HG02610 (cell line): Measurements from ENCODE around the gene USP43.
"Not testable (repeated sequence)": the region's sequence is repeated elsewhere in the genome, so short reads cannot be mapped to it uniquely, and the experiment has no call there.

Experiments used
- ATAC-seq: cut with Tn5 transposase; IDR thresholded peaks from one replicate; pipeline ENCODE4 v1.9.1; 2021; ENCODE audit warnings: mild to moderate bottlenecking, moderate library complexity; ENCODE audit not compliant: unreplicated experiment

USP43 gene, protein sequence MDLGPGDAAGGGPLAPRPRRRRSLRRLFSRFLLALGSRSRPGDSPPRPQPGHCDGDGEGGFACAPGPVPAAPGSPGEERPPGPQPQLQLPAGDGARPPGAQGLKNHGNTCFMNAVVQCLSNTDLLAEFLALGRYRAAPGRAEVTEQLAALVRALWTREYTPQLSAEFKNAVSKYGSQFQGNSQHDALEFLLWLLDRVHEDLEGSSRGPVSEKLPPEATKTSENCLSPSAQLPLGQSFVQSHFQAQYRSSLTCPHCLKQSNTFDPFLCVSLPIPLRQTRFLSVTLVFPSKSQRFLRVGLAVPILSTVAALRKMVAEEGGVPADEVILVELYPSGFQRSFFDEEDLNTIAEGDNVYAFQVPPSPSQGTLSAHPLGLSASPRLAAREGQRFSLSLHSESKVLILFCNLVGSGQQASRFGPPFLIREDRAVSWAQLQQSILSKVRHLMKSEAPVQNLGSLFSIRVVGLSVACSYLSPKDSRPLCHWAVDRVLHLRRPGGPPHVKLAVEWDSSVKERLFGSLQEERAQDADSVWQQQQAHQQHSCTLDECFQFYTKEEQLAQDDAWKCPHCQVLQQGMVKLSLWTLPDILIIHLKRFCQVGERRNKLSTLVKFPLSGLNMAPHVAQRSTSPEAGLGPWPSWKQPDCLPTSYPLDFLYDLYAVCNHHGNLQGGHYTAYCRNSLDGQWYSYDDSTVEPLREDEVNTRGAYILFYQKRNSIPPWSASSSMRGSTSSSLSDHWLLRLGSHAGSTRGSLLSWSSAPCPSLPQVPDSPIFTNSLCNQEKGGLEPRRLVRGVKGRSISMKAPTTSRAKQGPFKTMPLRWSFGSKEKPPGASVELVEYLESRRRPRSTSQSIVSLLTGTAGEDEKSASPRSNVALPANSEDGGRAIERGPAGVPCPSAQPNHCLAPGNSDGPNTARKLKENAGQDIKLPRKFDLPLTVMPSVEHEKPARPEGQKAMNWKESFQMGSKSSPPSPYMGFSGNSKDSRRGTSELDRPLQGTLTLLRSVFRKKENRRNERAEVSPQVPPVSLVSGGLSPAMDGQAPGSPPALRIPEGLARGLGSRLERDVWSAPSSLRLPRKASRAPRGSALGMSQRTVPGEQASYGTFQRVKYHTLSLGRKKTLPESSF

DNA sequence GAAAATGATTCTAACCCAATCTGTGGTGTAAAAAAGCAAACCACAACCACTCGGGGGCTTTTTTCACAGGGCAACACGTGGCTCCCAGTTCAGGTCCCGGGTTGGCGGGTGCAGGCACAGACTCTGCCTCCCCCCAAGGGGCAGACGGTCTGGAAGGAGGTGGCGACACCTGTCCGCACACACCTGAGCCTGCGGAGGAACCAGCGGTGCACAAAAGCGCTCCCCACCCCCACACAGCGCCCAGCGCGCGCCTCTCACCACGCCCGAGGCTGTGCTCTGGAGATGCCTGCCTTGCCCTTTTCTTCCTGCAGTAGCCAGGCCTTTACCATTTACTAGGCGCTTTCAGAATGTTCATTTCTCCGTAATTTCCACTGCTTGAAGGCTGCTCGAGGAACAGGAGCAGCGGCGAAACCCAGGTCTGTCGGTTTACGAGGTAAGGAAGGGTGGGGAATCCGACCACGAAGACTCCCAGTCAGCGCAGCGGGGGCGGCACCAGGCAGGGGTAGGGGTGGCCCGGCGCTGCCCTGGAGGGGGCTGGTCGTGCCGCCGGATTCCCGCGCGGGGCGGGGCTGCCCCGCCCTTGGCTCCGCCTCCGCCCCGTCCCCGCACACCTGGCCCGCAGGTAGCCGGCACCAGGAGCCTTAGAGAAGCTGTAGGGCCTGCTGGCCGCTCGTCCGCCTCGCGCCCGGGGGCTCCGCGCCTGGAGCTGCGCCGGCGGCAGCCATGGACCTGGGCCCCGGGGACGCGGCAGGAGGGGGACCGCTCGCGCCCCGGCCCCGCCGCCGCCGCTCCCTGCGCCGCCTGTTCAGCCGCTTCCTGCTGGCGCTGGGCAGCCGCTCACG, at the start of gene USP43:
TSS of gene USP43 (plus strand) at position 608 of the 842 bp plus-strand sequence. CDS start at position 724, 116 bp downstream.
- ATAC-seq, result no peak

DNA sequence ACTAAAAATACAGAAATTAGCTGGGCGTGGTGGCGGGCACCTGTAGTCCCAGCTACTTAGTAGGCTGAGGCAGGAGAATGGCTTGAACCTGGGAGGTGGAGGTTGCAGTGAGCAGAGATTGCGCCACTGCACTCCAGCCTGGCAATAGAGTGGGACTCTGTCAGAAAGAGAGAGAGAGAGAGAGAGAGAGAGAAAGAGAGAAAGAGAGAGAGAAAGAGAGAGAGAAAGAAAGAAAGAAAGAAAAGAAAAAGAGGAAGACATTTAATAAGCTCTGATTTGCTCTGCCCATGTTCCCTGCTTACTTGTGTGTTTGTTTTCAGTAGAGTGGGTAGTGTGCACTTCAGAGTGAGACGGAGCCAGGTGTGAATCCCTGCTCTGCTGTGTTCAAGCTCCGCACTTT, 47.7 kb upstream of the USP43 start:
- not testable (repeated sequence) for ATAC-seq

DNA sequence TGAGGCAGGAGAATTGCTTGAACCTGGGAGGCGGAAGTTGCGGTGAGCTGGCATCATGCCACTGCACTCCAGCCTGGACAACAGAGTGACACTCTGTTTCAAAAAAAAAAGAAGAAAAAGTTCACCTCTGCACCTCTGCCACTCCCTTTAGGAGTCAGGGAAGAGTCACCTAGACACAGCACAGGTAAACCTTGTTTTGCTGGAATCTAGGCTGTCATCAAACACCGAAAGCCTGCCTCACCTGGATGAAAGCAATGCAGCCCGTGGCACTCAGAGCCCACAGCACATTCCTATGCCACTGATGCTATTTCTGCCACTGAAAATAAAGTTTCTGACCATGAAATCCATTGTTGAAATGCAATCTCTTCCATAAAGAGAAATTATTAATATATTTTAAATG, 46.7 kb upstream of the USP43 start:
- no peak for ATAC-seq

DNA sequence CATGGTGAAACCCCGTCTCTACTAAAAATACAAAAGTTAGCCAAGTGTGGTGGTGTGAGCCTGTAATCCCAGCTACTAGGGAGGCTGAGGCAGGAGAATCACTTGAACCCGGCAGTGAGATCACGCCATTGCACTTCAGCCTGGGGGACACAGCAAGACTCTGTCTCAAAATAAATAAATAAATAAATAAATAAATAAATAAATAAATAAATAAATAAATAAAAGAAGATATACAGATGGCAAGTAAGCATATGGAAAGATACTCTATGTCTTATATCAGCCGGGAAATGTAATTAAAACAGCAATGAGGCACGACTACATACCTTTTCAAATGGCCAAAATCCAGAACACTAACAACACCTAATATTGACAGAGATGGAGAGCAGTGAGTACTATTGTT, 40.7 kb upstream of the USP43 start:
- ATAC-seq, result not testable (repeated sequence)

DNA sequence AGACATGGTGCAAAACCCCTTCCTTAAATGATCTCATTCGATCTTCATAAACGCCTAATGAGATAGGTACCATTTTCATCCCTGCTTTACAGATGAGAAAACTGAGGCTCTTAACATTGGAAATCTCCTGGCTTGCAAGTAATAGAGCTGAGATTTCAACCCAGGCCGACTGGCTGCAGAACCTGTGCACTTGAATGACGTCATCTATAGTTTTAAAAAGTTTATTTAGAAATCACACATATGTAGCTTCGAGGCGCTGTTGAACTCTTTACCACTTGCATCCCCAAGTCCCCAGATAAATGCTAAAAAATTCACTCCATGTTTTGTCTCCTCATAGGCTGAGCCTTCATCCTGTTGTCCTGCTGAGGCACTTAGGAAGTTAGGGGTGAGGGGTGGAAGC, 38.9 kb upstream of the USP43 start:
- ATAC-seq, result no peak

DNA sequence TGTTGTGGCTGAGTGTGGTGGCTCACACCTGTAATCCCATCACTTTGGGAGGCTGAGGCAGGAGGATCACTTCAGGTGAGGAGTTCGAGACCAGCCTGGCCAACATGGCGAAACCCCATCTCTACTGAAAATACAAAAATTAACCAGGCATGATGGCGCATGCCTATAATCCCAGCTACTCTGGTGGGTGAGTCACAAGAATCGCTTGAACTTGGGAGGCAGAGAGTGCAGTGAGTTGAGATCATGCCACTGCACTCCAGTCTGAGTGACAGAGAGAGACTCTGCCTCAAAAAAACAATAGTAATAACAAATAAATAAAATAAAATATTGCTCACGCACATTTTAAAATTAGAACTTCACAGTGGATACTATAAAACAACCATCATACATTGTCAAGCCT, 38.3 kb upstream of the USP43 start:
- ATAC-seq, result not testable (repeated sequence)

DNA sequence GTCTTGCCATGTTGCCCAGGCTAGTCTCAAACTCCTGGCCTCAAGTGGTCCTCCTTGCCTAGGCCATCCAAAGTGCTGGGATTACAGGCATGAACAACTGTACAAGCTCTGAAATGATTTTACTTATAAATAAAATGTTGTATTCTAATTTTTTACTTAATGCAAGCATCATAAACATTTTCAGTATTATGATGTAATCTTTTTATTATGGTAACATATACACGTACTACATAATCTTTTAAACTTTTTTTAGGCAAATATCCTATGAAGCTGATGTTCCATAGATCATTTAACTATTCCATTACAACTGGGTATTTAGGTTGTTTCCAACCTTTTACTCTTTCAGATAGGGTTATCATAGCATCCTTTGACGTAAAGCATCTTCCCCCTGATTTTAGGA, 33.8 kb upstream of the USP43 start:
- no peak for ATAC-seq

DNA sequence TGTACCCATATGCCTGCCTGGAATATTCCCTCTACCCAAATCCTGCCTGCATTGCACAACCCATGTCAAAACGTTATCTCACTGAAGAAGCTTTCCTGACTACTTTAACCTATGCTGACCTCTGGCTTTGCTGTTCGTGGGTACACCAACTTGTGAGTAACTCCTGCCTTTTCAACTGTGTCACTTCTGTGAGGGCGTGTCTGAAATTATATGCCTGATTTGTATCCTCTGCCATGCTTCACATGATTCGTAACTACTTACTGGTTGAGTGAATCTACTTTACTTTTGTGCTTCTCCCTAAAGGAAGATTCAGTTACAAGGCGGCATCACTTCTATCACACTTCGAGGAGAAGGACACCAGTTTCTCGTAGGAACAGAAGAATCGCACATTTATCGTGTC, 33.3 kb upstream of the USP43 start:
- no peak for ATAC-seq

DNA sequence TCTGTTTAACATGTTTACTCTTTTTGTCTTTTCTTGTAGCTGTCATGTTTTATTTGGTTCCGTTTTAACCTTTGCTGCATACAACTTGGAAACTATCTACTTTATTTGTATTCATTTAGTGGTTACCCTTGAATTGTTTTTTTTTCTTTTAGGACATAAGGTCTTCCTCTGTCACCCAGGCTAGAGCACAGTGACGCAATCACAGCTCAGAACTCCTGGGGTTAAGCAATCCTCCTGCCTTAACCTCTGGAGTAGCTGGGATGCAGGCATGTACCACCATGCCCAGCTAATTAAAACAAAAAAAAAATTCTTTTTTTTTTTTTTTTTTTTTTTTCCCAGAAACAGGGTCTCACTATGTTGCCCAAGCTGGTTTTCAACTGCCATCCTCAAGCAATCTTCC, 29.8 kb upstream of the USP43 start:
- no peak for ATAC-seq

DNA sequence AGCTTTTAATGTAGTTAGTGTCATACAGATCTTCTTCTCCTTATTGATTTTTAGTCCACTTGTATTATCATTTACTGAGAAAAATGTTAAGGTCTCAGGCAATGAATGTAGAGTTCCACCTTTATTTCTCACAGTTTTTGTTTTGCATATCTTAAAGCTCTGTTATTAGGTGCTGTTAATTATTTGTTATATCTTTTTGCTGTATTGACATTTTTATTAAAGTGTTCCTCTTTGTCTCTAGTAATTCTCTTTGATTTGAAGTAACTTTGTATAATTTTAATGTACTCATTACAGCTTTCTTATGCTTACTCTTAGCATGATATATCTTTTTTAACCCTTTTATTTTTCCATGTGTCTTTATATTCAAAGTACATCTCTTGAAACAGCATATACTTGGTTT, 22.4 kb upstream of the USP43 start:
- ATAC-seq, result no peak

DNA sequence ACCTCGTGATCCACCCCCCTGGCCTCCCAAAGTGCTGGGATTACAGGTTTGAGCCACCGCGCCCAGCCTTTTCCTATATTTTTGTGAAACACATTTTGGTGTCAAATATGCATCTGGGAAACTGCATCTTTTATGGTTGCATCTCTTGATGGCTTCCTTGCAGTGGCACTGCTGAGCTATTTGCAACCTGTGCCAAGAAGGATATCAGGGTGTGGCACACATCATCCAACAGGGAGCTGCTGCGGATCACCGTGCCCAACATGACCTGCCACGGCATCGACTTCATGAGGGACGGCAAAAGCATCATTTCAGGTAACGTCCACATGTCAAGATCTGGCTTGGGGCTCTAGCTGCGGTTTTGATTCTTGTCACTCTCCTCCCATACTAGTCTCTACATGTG, 16.8 kb upstream of the USP43 start:
- ATAC-seq, result no peak

DNA sequence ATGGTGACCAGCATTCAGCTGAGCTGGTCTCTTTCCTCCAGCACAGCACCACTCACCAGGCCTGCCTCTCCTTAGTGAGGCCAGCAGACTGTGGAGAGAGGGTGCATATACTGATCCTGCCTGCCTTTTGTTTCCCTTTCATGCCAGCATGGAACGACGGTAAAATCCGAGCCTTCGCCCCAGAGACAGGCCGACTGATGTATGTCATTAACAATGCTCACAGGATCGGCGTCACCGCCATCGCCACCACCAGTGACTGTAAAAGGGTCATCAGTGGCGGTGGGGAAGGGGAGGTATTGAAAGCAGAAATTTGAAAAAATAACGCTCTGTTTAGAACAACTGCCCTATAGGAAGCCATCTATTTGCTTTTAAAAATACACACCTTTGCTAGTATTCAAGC, 12.6 kb upstream of the USP43 start:
- no peak for ATAC-seq

DNA sequence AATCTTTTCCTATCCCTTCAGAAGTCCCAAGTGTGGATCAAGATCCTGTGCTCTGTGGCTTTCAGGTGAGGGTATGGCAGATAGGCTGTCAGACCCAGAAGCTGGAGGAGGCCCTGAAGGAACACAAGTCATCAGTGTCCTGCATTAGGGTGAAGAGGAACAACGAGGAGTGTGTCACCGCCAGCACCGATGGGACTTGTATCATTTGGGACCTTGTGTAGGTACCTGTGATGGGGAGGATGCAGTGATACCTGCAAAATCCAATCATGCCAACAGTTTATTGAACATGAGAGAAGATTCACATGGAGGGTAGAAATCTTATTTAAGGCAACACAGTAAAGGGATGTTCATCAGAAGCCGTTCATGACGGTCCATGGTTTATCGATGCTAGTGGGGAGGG, 10.0 kb upstream of the USP43 start:
- ATAC-seq, result no peak

DNA sequence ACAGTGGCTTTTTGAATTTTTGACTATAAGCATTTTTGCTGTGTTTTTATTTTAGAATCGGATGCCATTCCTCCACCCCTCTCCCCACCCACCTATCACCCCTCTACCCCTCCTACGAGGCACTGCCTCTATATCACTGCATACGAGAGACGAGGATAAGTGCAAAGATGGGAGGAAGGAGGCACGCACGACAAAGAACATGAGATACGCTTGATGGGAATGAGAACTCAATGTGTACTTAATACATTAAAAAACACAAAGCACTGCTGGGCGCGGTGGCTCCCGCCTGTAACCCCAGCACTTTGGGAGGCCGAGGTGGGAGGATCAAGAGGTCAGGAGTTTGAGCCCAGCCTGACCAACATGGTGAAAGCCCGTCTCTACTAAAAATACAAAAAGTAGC, 8.8 kb upstream of the USP43 start:
- no peak for ATAC-seq

DNA sequence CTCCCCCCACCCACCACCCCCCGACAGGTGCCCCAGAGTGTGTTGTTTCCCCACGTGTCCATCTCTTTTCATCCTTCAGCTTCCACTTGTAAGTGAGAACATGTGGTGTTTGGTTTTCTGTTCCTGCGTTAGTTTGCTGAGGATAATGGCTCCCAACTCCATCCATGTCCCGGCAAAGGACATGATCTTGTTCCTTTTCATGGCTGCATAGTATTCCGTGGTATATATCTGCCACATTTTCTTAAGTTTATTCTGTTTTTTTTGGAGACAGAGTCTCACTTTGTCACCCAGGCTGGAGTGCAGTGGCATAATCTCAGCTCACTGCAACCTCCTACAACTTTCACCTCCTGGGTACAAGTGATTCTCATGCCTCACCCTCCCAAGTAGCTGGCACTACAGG, 4.9 kb upstream of the USP43 start:
- not testable (repeated sequence) for ATAC-seq

DNA sequence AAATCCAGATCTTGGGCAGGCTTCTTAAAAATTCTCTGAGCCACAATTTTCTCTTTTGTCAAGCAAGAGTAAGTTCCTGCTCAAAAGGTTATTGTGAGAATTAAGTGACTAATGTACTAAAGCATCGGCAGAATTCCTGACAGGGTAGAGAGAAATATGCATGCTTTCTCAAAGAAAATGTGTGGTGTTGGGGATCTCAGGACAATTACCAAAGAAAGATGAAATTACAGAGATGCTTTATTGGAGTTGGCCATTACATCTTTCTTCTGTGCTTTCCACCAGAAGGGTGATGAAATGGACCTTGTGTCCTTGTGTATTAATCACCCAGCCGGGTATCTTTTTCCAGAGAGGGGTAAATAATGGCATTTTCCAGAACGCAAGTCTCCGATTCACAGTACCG, 1.7 kb upstream of the USP43 start:
- no peak for ATAC-seq

DNA sequence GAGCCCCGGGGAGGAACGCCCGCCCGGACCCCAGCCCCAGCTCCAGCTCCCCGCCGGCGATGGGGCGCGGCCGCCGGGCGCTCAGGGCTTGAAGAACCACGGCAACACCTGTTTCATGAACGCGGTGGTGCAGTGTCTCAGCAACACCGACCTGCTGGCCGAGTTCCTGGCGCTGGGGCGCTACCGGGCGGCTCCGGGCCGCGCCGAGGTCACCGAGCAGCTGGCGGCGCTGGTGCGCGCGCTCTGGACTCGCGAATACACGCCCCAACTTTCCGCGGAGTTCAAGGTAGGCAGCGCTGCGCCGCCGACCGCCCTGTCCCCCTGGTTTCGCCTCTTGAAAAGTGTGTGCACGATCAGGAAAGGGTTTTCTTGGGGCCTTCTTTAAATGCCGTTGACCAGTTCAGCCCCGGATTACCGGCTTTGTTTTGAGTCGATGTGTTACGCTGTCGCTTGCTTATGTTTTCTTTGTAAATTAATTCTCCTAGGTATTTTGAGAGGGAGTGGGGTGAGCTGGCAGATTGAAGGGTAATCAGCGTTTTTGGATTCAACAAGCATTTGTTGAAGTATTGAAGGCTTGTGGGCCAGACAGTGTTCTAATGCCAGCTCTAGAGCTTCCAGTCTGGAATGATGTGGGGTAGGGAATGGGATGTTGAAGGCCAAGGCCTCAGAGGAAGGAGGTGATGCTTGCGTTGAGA, 681 bp downstream of the USP43 start:
- ATAC-seq, result no peak

DNA sequence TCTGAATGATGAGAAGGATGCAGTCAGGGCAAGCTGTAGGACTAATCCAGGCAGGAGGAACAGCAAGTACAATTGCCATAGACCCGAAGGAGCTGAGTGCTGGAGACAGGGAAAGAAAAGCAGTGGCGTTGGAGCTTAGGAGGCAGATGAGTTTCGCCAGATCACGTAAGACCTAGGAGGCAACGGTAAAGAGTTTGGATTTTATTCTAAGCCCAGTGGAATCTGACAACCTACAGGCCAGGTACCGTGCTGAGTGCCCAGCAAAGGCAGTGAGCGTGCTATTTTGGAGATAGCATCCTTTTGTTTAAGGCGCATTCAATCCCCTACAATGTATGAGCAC, 1.2 kb downstream of the USP43 start:
- ATAC-seq, result no peak

DNA sequence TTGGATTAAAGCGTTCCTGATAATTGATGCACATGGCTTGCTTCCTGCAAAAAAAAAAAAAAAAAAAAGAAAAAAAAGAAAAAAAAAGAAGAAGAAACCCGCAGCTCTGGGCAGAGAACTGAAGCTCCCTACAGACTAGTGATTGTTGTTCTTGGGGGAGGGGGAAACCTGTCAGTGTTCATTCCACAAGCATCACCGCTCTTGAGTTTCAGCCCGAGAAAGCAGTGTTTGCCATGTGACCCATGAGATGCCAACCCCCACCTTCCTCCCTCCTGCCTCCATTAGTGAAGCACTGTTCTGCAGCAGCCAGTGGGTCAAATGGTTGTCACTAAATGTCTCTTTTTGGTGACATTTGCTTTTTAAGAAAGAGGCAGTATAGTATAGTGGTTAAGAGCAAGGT, 1.7 kb downstream of the USP43 start:
- no peak for ATAC-seq

DNA sequence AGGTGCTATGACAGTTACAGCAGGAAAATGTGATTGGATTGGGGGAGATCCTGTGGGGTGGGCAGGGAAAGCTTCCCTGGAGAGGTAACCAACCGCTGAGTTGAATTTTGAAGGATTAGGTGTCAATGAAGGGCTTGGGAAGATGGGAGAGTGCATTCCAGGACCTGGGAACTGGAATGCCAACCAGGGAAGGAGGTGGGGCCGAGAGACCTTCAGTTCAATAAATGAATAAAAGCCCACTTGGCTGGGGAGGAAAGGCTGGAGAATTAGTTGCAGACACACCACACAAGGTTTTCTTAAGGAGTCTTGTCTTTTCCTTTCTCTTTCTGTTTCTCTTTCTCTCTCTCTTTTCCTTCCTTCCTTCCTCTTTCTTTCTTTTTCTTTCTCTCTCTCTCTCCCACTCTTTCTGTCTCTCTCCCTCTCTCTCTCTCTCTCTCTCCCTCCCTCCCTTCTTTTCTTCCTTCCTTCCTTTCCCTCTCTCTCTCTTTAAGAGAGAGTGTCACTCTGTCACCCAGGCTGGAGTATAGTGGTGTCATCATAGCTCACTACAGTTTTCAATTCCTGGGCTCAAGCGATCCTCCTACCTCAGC, 3.3 kb downstream of the USP43 start:
- ATAC-seq, result no peak
